ENCODE results near the gene PGAM2.

Gene PGAM2

GRCh38 chr7:44064791-44065430 lies 456 bp downstream of the PGAM2 start:
- DNase-seq (ENCODE audit: low read depth) = no peak

- no peak for DNase-seq (ENCODE audit: low read depth)
Measured at GRCh38 chr7:44063894-44064651, 1.3 kb downstream of the PGAM2 start.

GRCh38 chr7:44063547-44063893 lies 1.8 kb downstream of the PGAM2 start:
- DNase-seq (ENCODE audit: low read depth) = no peak

GRCh38 chr7:44062903-44063295 lies 2.5 kb downstream of the PGAM2 start:
- no peak for DNase-seq (ENCODE audit: low read depth)

GRCh38 chr7:44062180-44062902 lies 3.0 kb downstream of the PGAM2 start:
- DNase-seq (ENCODE audit: low read depth) = no peak

GRCh38 chr7:44061645-44062179 lies 3.7 kb downstream of the PGAM2 start:
- DNase-seq (ENCODE audit: low read depth) = no peak

- no peak for DNase-seq (ENCODE audit: low read depth)
Measured at GRCh38 chr7:44060948-44061644, 4.3 kb downstream of the PGAM2 start.

- no peak for DNase-seq (ENCODE audit: low read depth)
Measured at GRCh38 chr7:44060091-44060947, 5.0 kb downstream of the PGAM2 start.

- no peak for DNase-seq (ENCODE audit: low read depth)
Measured at GRCh38 chr7:44059219-44060090, 5.9 kb downstream of the PGAM2 start.

GRCh38 chr7:44058759-44059218 lies 6.6 kb downstream of the PGAM2 start:
- no peak for DNase-seq (ENCODE audit: low read depth)

- no peak for DNase-seq (ENCODE audit: low read depth)
Measured at GRCh38 chr7:44057849-44058758, 7.3 kb downstream of the PGAM2 start.

GRCh38 chr7:44057181-44057848 lies 8.1 kb downstream of the PGAM2 start:
- no peak for DNase-seq (ENCODE audit: low read depth)

- DNase-seq (ENCODE audit: low read depth) = no peak
Measured at GRCh38 chr7:44056681-44057080, 8.7 kb downstream of the PGAM2 start.

GRCh38 chr7:44052771-44053365 lies 12.5 kb downstream of the PGAM2 start:
- no peak for DNase-seq (ENCODE audit: low read depth)

- DNase-seq (ENCODE audit: low read depth) = no peak
Measured at GRCh38 chr7:44051611-44052220, 13.7 kb downstream of the PGAM2 start.

GRCh38 chr7:44050915-44051560 lies 14.3 kb downstream of the PGAM2 start:
- DNase-seq (ENCODE audit: low read depth) = no peak

All from stimulated activated CD8-positive, alpha-beta memory T cell treated with anti-CD3 and anti-CD28 coated beads, Interleukin-12 subunit alpha, Interleukin-12 subunit beta, amount 100 ng/mL, for 1 hour (primary cell).